Measurements from ENCODE around the gene P2RX5. TPM values are rescaled to one million over a fixed set of nuclear protein-coding genes. Genes with fewer than 3 reads are reported as not detected.

Gene P2RX5
- total and polyA plus RNA-seq, 5 experiments from 2014 or later: 15.6 to 23.7 (median 22.1) TPM

DNA sequence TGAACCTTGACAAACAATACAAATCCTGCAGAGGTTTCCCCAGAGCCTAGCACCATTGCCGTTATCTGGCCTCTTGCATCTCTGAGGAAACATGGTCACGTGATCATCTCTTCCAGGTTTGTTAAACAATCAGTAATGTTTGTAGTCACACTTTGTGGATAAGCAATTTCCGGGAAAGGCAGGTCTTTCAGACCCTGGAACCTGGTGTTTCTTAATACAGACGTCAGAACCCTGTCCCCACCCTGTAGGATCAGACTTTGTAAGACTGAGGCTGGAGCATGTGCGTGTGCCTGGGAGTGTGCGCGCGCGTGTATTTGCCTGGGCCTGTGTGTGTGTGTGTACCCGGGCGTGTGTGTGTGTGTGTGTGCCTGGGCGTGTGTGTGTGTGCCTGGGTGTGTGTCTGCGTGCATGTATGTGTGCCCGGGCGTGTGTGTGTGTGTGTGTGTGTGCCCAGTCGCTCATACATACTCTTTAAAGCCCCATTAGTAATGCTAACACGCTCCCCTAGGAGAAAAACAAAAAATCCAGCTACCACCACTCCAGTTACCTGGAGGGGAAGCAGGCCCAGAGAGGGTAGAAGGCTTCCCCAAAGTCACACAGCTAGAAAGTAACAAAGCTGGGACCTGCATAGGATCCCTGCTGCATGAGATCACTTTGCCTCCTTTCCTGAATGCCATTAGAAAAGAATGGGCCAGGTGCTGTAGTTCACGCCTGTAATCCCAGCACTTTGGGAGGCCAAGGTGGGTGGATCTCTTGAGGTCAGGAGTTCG lies 54.1 kb downstream of the P2RX5 start:
- Mint-ChIP-seq H3K36me3 (peaks cover 0 to 2% (median 0%) of the 10 kb centered on the region in 3 donors), H3K4me3 (no peak overlapping the region), H3K27ac (no peak overlapping the region), H3K9me3 (no peaks in the 10 kb centered on the region), H3K27me3 (no peaks in the 10 kb centered on the region), H3K4me1 (peaks cover 9 to 30% (median 14%) of the 10 kb centered on the region in 4 donors)
- ATAC-seq (no peak), DNase-seq (no peak)
- POLR2A ChIA-PET: no interaction called here

DNA sequence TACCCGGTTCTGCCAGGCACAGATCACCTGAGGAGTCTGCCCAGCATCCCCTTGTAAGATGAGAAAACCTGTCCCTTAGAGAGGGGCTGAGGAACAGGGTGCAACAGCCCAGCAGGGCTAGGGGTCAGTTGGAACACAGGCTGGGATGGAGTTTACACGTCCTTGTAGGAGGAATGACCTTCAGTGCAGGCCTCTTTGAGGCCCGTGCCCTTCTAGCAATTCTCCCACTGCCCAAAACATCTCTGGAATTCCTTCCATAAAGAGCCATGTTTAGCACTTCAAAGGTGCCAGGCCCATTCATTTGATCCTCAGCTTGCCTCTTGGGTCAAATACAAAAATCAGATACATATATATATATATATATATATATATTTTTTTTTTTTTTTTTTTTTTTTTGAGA lies 54.9 kb downstream of the P2RX5 start:
- Mint-ChIP-seq H3K9me3 (no peaks in the 10 kb centered on the region), H3K27ac (no peak overlapping the region), H3K4me3 (no peak overlapping the region), H3K4me1 (peaks cover 9 to 29% (median 15%) of the 10 kb centered on the region in 4 donors), H3K27me3 (no peaks in the 10 kb centered on the region), H3K36me3 (peaks cover 0 to 2% (median 0%) of the 10 kb centered on the region in 3 donors)
- POLR2A ChIA-PET: no interaction called here
- DNase-seq (no peak), ATAC-seq (no peak)

DNA sequence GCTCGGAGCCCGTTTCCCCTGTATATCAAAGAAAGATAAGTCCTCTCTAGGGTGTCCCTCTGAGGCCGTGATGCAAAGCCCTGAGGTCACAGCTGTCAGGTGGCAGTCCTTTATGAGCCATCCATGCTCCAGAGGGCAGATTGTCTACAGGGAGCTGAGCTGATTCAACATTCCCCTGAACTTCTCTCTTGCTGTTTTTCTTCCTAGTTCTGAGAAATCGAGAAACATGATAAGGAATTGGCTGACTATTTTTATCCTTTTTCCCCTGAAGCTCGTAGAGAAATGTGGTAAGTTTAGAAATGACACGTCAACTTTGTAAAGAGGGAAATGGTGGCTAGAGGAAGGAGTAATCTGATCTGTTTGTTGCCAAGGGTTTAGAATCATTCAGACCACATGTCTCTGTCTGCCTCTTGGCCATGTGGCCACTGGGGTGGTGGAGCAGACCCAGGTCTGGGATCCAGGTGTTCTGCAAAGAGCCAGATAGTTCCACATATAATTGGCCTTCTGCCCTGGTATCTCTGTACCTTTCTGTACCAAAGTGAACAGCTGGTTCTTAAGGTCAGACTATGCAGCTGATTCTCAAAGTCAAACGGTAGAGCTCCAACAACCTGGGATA lies 55.9 kb downstream of the P2RX5 start:
- no peak for ATAC-seq
- no peak for DNase-seq
- Mint-ChIP-seq H3K27me3 (no peaks in the 10 kb centered on the region), H3K4me3 (peak overlapping the region in 1 of 10 donors; percentile 65), H3K27ac (peak overlapping the region in 3 of 10 donors; percentile 15 to 37 (median 27)), H3K9me3 (no peaks in the 10 kb centered on the region), H3K36me3 (peaks cover 0 to 2% (median 0%) of the 10 kb centered on the region in 3 donors), H3K4me1 (peaks cover 9 to 26% (median 21%) of the 10 kb centered on the region in 4 donors)
- POLR2A ChIA-PET: interaction anchor here (0.6 kb wide), 1 partner anchor 79 kb away, joined by 6 read pairs; no protein-coding TSS in a partner anchor

DNA sequence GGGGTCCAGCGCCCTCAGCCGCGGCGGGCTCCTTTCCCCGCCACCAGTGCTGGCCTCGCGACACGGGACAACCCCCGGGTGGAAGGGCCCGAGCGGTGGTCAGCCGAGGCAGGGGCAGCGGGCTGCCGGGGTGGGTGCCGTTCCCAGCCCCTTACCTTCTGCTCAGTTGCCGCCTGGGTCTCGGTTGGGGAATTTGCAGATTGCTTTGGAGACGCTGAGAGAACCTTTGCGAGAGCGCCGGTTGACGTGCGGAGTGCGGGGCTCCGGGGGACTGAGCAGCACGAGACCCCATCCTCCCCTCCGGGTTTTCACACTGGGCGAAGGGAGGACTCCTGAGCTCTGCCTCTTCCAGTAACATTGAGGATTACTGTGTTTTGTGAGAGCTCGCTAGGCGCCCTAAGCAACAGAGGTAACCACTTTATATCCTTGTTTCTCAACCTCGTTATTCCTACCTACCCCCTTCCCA lies 59.0 kb downstream of the P2RX5 start:
- H3K27me3 Mint-ChIP-seq: no peaks in the 10 kb centered on the region
- H3K4me1 Mint-ChIP-seq: peaks cover 14 to 41% (median 29%) of the 10 kb centered on the region in 4 donors
- DNase-seq (peak in 1 of 10 donors; percentile 11), ATAC-seq (peak in 1 of 2 donors; percentile 2)
- H3K9me3 Mint-ChIP-seq: no peaks in the 10 kb centered on the region
- POLR2A ChIA-PET: interaction anchor here (0.5 to 1.9 kb wide), 8 partner anchors 10 to 1849 kb away, joined by 3 to 7 read pairs (median 4); partner anchors contain the start of genes DERL2, EMC6, HASPIN and MIS12
- H3K27ac Mint-ChIP-seq: peak overlapping the region; percentile 55 to 97 (median 79)
- peak overlapping the region; percentile 82 to 99 (median 96) for H3K4me3 Mint-ChIP-seq
- peaks cover 0 to 3% (median 0%) of the 10 kb centered on the region in 3 donors for H3K36me3 Mint-ChIP-seq

DNA sequence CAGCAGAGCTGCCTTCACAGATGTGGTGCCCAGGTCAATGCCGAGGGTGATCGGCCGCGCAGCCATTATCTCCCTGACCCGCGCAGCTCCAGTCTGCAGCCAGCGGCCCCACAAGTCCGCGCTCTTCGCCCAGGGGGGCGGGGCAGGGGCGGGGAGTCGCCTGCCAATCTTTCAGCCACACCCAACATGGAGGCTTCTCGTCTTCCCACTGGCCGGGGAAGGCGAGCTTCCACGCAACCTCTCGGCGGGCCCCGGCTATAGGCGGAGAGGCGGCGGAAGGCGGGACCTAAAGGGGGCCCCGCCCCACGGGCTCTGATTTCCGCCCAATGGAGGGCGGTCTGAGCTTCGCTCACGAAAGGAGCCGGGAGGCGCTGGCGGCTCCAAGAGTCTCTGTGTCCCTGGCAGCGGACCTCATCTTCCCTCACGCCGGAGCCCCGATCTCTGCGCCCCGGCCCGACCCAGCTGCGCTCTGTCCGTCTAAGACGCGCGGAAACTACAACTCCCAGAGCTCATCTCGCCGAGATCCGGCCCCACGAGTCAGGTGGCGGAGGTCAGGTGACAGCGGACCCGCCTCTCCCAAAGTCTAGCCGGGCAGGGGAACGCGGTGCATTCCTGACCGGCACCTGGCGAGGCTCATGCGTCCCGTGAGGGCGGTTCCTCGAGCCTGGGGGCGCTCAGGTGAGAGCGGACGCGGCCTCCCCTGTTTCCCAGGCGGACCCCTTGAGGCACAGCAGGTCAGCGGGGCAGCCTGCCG lies 59.6 kb downstream of the P2RX5 start, which contains the start of the genes CTNS and SHPK:
TSS of gene CTNS (plus strand) at position 607 of the 754 bp plus-strand sequence. CDS start 3,447 bp downstream, outside the sequence.
TSS of gene SHPK (minus strand) at position 97 of the 754 bp plus-strand sequence. CDS start at position 66, 31 bp downstream.
- POLR2A ChIA-PET: interaction anchor here (0.5 to 1.9 kb wide), 13 partner anchors 9 to 1850 kb away, joined by 3 to 13 read pairs (median 4); partner anchors contain the start of genes DERL2, EMC6, HASPIN and MIS12
- peak within 1 kb of the TSS; percentile 94 to 100 (median 98) for H3K4me3 Mint-ChIP-seq
- peaks cover 14 to 41% (median 29%) of the 10 kb centered on the region in 4 donors for H3K4me1 Mint-ChIP-seq
- H3K36me3 Mint-ChIP-seq: peaks cover 0 to 3% (median 0%) of the 10 kb centered on the region in 3 donors
- no peaks in the 10 kb centered on the region for H3K9me3 Mint-ChIP-seq
- DNase-seq (peak; percentile 90 to 96 (median 93)), ATAC-seq (peak; percentile 96 to 98)
- no peaks in the 10 kb centered on the region for H3K27me3 Mint-ChIP-seq
- peak within 1 kb of the TSS; percentile 96 to 100 (median 99) for H3K27ac Mint-ChIP-seq

DNA sequence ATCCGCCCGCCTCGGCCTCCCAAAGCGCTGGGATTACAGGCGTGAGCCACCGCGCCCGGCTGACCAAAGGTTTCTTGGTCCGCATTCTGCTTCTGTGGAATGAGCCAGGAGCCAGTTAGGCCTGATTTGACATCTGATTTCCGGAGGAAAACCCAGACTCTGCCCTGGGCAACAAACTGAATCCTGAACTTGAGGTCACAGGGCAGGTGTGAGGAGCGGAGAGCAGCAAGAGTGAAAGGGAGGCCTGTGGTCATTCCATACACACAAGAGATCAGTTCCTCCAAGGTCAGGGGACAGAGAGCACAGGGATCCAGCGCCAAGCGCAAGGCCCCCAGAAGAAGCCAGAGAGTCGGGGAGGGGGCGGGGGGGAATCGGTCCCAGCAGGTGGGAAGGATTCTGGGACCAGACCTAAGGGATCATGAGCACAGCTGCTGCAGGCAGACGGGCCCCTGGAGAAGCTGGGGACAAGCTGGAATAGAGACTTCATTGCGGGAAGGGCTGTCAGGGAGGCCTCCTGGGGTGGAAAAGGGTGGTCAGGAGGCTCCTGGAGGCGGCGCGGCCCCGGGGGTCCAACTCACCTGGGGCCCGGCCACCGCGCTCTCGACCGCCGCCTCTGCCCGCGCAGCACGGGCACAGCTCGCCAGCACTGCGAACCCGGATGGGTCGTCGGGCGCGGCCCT lies 60.3 kb downstream of the P2RX5 start:
- peak in 1 of 10 donors; percentile 4 for DNase-seq
- Mint-ChIP-seq H3K4me3 (peak overlapping the region; percentile 84 to 100 (median 98)), H3K4me1 (peaks cover 17 to 41% (median 29%) of the 10 kb centered on the region in 4 donors), H3K27ac (peak overlapping the region in 9 of 10 donors; percentile 14 to 96 (median 75)), H3K27me3 (no peaks in the 10 kb centered on the region), H3K9me3 (no peaks in the 10 kb centered on the region), H3K36me3 (peaks cover 0 to 3% (median 0%) of the 10 kb centered on the region in 3 donors)
- POLR2A ChIA-PET: interaction anchor here (0.6 to 1.9 kb wide), 8 partner anchors 12 to 1850 kb away, joined by 3 to 7 read pairs (median 4); partner anchors contain the start of genes DERL2, EMC6, HASPIN and MIS12
- ATAC-seq: peak; percentile 15 to 39

DNA sequence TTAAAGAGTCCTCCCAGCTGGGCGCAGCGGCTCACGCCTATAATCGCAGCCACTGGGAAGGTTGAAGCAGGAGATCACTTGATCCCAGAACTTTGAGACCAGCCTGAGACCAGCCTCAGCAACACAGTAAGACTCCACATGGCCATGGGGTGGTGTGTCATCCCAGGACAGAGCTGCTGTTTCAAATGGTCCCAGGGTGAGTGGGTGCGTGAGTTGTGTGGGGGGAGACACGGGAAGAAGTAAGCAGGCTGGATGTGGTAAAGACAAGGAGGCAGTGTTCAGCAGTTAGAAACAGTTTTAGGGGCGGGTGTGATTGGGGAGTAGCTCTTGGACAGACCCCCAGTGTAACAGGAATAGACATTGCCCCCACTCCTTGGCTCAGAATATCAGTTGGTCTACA lies 63.7 kb downstream of the P2RX5 start:
- Mint-ChIP-seq H3K4me3 (no peak overlapping the region), H3K27me3 (no peaks in the 10 kb centered on the region), H3K4me1 (peaks cover 9 to 27% (median 17%) of the 10 kb centered on the region in 4 donors), H3K27ac (no peak overlapping the region), H3K36me3 (peaks cover 1 to 30% (median 2%) of the 10 kb centered on the region in 3 donors), H3K9me3 (no peaks in the 10 kb centered on the region)
- POLR2A ChIA-PET: no interaction called here
- DNase-seq: no peak
- ATAC-seq: no peak

DNA sequence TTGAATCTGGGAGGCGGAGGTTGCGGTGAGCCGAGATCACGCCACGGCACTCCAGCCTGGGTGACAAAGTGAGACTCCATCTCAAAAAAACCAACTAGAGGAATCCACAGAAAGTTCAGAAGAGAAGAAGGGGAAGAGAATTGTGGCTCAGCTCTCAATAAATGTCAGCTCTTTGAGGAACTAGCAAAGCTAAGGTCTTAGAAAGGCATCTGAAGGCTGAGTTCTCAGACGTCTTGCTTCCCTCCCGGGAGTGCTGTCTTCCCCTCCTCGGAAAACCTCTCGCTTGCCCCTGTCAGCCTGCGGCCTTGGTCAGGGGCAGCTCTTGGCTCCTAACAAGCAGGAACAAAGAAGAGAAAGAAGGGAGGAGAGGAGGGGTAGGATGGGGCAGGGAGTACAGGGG lies 65.2 kb downstream of the P2RX5 start:
- POLR2A ChIA-PET: no interaction called here
- no peak for DNase-seq

DNA sequence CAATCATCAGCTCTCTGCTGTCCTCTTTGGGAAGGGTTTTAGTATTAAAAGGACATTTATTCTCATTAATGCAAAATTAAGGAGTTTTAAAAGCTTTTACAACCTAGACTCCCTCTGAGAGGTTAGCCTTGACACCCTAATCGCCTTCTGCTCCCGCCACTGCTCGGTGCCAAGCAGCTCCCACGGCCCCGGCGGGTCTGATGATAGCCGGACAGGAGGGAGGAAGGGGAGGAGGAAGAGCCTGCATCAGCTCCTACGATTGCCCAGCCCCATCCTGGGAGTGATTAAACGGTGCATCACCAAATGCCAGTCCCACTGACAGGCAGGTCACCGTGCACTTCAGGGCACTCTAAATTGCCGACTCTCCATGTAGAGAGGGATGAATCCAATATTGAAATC lies 68.2 kb downstream of the P2RX5 start:
- peaks cover 7 to 67% (median 22%) of the 10 kb centered on the region in 3 donors for H3K36me3 Mint-ChIP-seq
- POLR2A ChIA-PET: interaction anchor here (1.5 kb wide), 1 partner anchor 9 kb away, joined by 4 read pairs; the partner anchor contains the start of gene CTNS

More for the DNA sequence above, 65.2 kb downstream of the P2RX5 start:
- Mint-ChIP-seq H3K4me3 (no peak overlapping the region), H3K27me3 (no peaks in the 10 kb centered on the region), H3K4me1 (peaks cover 9 to 26% (median 13%) of the 10 kb centered on the region in 4 donors), H3K9me3 (no peaks in the 10 kb centered on the region), H3K27ac (no peak overlapping the region), H3K36me3 (peaks cover 7 to 44% (median 10%) of the 10 kb centered on the region in 3 donors)
- ATAC-seq: no peak

DNA sequence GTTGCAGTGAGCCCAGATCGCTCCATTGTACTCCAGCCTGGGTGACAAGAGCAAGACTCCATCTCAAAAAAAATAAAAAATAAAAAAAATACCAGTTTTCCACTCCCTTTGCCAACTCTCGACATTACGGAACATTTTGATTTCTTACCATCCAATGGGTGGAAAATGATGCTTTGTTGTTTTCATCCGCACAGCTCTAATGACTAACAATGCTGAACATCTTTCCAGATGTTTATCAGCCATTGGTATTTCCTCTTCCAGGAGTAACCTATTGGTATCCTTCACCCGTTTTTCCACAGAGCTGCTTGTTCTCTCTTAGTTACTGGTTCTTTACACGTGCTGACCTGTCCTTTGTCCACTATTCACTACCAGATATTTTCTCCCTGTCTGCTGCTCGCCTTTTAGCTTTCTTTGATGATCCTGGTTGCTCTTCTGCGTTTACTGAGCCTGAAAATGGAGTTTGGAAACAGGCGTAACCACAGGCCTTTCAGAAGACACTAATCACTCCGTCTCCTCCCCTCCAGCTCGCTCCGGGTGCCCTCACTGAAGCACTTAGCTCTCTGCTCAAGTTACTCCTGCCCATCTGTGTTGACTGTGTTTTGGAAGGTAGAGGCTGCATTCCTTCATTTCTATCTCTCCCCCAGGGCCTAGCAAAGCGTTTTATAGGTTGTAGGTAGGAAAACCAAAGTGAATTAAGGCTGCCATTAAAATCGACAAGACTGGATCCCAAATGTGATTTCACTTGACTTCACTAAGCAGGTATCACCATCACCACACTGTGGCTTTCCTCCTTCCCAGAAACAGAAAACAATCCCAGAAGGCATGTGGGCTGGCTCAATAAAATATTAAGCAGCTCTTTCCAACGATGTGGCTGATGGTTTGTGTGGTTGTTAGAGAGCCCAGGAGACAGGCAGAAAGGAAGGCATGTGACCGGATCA lies 68.9 kb downstream of the P2RX5 start:
- ATAC-seq: no peak
- Mint-ChIP-seq H3K27ac (no peak overlapping the region), H3K36me3 (peaks cover 7 to 69% (median 22%) of the 10 kb centered on the region in 3 donors)

More for the DNA sequence above, 68.2 kb downstream of the P2RX5 start:
- Mint-ChIP-seq H3K9me3 (no peaks in the 10 kb centered on the region), H3K4me1 (peaks cover 0 to 7% (median 3%) of the 10 kb centered on the region in 4 donors), H3K27ac (no peak overlapping the region), H3K4me3 (no peak overlapping the region), H3K27me3 (no peaks in the 10 kb centered on the region)
- ATAC-seq: no peak
- DNase-seq: no peak

More for the DNA sequence above, 68.9 kb downstream of the P2RX5 start:
- no peaks in the 10 kb centered on the region for H3K27me3 Mint-ChIP-seq
- no peak for DNase-seq
- H3K9me3 Mint-ChIP-seq: no peaks in the 10 kb centered on the region
- H3K4me1 Mint-ChIP-seq: peaks cover 0 to 5% (median 2%) of the 10 kb centered on the region in 4 donors
- POLR2A ChIA-PET: interaction anchor here (1.5 kb wide), 1 partner anchor 9 kb away, joined by 4 read pairs; the partner anchor contains the start of gene CTNS
- no peak overlapping the region for H3K4me3 Mint-ChIP-seq
